ENCODE measurements around the gene ASB8.
A peak's percentile ranks its signal among the peaks of the same experiment; 100 is the strongest.

ASB8 gene, protein sequence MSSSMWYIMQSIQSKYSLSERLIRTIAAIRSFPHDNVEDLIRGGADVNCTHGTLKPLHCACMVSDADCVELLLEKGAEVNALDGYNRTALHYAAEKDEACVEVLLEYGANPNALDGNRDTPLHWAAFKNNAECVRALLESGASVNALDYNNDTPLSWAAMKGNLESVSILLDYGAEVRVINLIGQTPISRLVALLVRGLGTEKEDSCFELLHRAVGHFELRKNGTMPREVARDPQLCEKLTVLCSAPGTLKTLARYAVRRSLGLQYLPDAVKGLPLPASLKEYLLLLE

GRCh38 chr12:48157018-48157888 lies at the start of gene ASB8:
ASB8 (minus strand) TSS chr12:48157515; CDS start chr12:48153496, 4,019 bp downstream.
- DNase-seq, result peak; percentile 88 to 99

DNA sequence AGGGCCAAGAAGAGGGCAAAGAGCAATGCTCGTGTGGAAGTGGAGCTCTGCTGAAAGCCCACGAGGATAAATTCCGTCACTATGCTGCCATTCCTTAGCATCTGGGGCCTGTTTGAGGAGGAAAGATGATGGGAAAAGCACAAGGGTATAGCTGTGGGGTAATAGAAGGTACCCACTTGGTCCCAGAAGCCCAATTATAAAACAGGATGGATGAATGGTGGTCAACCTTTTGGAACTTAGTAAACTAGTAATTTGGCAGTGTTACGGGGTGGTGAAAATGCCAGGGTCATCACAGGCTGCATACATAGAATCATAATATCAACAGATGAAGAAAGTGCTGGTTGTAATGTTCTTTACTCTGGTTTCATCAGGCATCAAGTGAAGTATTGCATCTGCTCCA lies 45.9 kb upstream of the ASB8 start, which contains the start of gene OR10AD1:
Gene OR10AD1 (minus strand): TSS at position 101 of the 400 bp plus-strand sequence. CDS start 0 bp downstream, at position 101.
- DNase-seq, result no peak

- no peak for DNase-seq
Observed at GRCh38 chr12:48202766-48203165, 45.5 kb upstream of the ASB8 start.

DNA sequence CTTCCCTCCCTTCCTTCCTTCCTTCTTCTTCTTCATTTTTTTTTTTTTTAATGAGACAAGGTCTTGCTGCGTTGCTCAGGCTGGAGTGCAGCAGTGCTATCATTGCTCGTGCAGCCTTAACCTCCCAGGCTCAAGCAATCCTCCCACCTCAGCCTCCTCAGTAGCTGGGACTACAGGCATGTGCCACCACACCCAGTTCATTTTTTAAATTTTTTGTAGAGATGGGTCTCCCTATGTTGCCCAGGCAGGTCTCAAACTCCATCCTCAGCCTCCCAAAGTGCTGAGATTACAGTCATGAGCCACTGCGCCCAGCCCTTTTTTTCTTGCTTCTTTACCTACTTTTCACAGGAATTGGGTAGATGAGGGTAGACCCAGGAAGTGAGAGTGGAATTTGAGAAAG lies 44.2 kb upstream of the ASB8 start:
- DNase-seq, result no peak

DNA sequence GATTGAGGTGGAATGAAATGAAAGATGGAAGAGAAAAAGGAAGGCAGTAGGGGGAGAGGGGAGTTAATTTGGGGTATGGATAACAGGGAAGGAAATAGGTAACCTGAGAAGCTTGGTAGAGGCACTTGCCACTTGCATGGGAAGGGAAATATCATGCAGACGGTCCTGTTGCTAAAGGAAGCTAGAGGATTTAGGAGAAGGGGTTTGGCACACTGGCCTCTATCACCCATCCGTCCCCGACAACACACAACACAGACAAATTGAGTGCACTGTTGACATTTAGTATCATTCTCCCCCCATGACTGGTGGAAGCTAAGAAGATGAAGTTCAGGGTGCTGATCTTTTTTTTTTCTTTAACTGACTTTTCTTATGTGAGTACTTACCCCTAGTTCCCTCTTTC lies 43.8 kb upstream of the ASB8 start:
- DNase-seq, result no peak

- no peak for DNase-seq
Observed at GRCh38 chr12:48199774-48200221, 42.5 kb upstream of the ASB8 start.

DNA sequence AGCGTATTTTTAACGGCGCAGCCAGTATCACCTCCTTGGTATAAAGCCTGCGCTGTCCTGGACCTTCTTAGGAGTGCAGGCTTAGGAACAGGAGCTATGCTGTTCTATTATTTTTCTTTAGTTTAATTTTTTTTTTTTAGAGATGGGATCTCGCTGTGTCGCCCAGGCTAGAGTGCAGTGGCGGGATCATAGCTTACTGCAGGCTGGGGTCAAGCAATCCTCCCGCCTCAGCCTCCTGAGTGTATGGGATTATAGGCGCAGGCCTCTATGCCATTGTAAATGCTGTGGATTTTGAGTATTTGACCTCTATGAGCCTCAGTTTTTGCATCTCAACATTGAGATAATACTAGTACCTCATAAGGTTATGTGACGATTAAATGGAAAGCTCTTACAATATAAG lies 41.7 kb upstream of the ASB8 start:
- DNase-seq, result no peak

GRCh38 chr12:48198672-48198971 lies 41.3 kb upstream of the ASB8 start:
- no peak for DNase-seq

GRCh38 chr12:48197971-48198671 lies 40.8 kb upstream of the ASB8 start:
- peak; percentile 93 to 97 for DNase-seq

- DNase-seq, result peak; percentile 22 to 71
Observed at GRCh38 chr12:48197549-48197970, 40.2 kb upstream of the ASB8 start.

DNA sequence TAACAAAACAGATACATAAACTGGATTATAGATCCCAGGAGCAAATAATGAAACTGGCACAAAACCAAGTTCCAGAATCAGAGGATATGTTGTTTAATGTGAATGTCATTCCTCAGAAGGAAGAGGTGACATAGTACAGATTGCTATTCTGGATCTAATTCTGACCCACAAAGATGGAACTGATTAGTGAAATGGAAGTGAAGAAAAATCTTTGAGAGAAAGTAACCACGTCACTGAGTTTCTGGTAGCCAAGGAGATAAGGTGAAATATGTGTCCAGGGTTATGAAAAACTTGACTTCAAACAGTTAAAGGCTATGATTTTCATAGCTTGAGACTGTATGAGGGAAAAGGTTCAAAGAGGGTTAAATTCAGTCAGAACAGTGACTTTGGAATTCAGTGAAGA lies 37.5 kb upstream of the ASB8 start:
- no peak for DNase-seq

DNA sequence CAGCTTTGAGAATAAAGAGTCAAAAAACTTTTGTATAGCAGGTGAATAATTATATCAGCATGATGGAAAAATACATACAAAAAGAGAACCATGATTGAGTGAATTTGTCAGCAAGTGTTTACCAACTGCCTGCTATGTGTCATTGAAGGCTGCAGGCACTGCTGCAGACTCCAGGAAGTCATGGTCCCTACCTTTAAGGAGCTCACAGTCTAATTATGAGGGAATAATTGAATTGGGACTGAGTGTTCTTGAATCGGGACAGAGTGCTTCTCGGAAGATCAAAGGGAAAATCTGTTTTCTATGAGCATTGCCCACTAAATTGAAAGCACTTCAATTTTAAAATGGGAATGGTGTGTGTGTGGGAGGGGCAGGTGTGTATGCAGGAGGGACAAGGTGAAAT lies 36.3 kb upstream of the ASB8 start:
- no peak for DNase-seq

- DNase-seq, result no peak
Observed at GRCh38 chr12:48192861-48193260, 35.5 kb upstream of the ASB8 start.

DNA sequence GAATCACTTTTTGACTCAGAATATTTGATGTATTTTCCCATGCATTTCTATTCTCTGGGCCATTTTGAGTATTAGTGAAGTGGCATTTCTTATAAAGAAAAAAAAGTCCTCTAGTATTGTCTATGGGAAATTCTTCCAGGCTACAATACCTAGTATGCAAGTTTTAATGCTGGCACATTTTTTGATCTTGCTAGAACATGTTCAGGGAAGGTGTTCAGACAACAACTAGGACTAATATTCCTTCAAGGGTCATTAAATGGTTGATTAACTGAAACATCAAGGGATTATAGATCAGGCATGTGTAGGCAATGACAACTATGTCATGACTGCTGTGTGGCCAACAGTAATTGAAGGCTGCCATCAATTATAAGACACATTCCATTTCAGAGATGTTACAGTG lies 33.8 kb upstream of the ASB8 start:
- no peak for DNase-seq

- peak in 1 of 2 experiments; percentile 73 for DNase-seq
Observed at GRCh38 chr12:48189331-48190125, 32.2 kb upstream of the ASB8 start.

DNA sequence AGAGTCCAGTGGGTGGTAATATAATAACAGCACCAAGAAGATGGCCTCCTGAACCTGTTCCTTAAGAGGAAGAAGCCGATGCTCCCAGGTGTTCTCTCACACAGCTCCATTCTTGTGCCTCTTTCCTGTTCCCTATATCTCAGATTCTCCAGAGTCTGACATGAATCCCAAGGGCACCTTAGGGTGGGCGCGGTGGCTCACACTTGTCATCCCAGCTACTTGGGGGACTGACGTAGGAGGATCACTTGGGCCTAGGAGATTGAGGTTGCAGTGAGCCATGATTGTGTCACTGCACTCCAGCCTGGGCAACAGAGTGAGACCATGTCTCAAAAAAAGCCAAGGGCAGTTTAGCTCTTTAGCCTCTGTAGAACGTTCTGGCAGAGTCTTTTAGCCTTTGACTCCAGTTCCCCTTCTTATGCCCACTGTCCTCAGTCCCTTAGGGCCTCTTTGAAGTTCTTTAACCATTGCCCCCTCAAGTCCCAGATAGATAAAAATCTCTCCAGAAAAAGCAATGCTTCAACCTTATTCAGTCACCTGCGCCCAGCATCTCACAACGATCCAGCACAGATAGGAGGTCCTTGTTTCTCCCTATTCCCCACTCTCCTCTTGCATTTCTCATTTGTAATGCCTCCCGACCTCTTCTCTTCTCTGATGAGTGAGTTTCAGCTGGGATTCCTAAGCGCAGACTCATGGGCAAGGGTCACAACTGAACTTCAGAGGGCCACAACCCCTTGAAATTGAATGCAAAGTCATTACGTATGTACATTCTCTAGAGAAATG lies 30.8 kb upstream of the ASB8 start:
- no peak for DNase-seq

DNA sequence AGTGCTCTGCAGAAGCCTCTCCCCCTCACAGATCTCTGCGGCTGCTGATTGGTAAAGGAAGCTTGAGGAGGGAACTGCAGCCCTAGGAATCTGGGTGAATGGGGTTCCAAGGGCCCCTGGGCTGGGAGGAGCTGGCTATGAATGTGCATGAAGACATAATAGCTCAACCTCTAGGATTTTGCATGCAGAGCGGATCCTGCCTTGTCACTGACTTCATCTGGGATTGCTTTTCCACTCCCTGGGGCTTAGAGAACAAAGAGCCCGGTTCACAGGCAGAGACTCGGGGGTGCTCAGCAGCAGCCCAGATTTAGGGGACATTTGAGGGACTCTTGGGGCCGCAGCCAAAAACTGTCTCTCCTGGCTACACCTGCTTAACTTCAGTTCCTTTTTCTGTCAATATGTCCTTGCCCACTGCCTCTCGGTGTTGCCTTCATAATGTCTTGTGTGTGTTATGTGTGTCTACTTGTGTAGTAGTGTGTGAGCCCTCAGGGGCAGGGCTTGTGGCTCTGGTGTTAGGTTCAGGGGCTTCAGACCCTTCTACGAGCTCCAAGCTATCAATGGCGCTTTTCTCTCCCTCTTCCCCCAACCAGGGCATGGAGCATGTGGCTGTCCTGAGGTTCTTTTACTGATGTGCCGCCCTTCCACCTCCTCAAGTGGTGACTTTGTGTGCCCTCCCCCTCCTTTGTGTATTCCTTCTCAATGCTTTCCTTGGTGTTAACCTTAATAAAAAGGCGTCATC lies 28.0 kb upstream of the ASB8 start:
- no peak for DNase-seq

DNA sequence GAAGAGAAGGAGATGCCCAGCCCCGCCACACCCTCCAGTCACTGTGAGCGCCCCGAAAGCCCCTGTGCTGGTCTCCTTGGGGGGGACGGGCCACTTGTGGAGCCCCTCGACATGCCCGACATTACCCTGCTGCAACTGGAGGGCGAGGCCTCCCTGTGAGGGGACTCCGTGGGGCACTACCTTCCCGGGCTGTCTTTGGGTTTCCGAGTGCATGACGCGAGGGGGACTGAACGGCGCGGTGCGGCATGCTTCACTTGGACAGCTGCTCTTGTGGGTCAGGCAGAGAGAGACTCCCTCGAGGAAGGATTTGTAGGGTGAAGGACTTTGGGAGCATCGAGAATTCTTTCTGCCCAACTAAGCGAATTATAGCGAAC lies 27.2 kb upstream of the ASB8 start:
- DNase-seq, result no peak

GRCh38 chr12:48183876-48184548 lies 26.7 kb upstream of the ASB8 start:
- DNase-seq, result no peak

DNA sequence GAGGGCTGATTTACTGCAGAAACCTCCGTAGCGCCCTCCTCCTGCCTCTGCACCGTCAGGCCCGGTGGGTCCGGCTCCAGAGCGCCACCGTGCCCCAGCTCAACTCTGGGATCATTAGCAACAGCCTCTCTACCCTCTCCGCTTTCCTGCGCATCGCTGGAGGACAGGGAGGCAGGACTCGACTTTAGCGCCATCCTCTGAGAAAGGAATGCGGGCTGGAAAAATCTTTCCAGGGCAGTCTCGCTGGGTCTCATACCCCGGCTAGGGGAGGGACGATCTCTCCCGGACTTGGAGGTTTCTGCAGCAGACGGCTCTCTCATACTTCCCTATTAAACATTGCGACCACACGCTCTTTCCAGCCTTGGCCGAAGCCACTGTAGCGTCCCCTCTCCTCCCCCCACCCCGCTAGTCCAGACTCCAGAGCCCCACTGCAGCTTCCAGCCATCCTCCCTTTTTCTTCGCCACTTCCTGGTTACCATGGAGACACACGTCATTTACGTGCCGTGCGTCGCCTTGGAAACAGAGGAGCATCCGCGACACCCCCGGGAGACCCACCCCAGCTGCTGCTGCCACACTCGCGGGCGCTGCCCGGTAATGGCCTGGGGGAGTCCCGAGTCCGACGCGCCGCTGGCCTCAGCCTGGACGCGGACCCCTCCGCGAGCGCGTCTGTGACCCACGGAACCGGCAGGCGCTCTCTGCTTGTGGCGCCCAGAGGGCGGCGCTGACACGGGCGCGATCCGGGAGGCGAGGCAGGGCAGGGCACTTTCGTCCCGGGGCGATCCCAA lies 26.0 kb upstream of the ASB8 start, which contains the start of gene CCDC184:
Gene CCDC184 (plus strand): TSS at position 554 of the 785 bp plus-strand sequence. CDS start 479 bp downstream, outside the sequence.
- peak; percentile 85 to 88 for DNase-seq
